Peyer's patch (tissue), 4 donors: Measurements from ENCODE around the gene PLK3.

ENCODE experiments used
- CTCF ChIP-seq, 6 experiments: fragments of 450-650 bp in 4 of 6; fragments of 200-600 bp in 2 of 6; sonication (generic) in 1 of 6; IDR thresholded peaks; one replicate each; pipeline ENCODE4 v1.5.1; 2017 to 2019; ENCODE audit warnings: antibody characterized with exemption in 6 of 6, mild to moderate bottlenecking in 3 of 6, moderate library complexity in 1 of 6
- POLR2A ChIP-seq, 2 donors: fragments of 450-650 bp; IDR thresholded peaks; one replicate each; pipeline ENCODE4 v1.5.1; 2017; ENCODE audit warnings: antibody characterized with exemption in 2 of 2, mild to moderate bottlenecking in 2 of 2, moderate library complexity in 2 of 2

GRCh38 chr1:44775930-44776729, 24.0 kb upstream of the PLK3 start:
- no peak for TF ChIP-seq CTCF (IDR thresholded peaks at IDR 0.05)
- TF ChIP-seq POLR2A (IDR thresholded peaks at IDR 0.05), result no peak
